Left lung (tissue), 10 donors: Measurements from ENCODE around the gene SFXN5. TPM values are rescaled to one million over a fixed set of nuclear protein-coding genes. Genes with fewer than 3 reads are reported as not detected.

Source experiments
- ATAC-seq: fragments of 200-7000 bp; cut with Tn5 transposase; one replicate; pipeline ENCODE4 v1.9.1; 2020; ENCODE audit warnings: moderate library complexity
- DNase-seq, 4 donors: peaks; one replicate each; pipeline ENCODE4 v3.0.0-alpha.2; 2013 to 2020
- H3K27ac ChIP-seq, 2 donors: fragments of 200-600 bp; sonication (generic) in 1 of 2; one replicate each; pipeline versions ENCODE4 v1.5.0 to v1.8.0; 2020 to 2021
- H3K27me3 ChIP-seq, 2 donors: fragments of 200-600 bp; sonication (generic) in 1 of 2; one replicate each; pipeline versions ENCODE4 v1.5.0 to v1.8.0; 2020 to 2021
- H3K36me3 ChIP-seq, 2 donors: fragments of 200-600 bp; sonication (generic) in 1 of 2; one replicate each; pipeline versions ENCODE4 v1.5.0 to v1.8.0; 2020 to 2021
- H3K4me1 ChIP-seq, 2 donors: fragments of 200-600 bp; one replicate each; pipeline ENCODE4 v1.8.0; 2021
- H3K4me3 ChIP-seq, 2 donors: fragments of 200-600 bp; sonication (generic) in 1 of 2; one replicate each; pipeline versions ENCODE4 v1.5.0 to v1.8.0; 2020 to 2021; ENCODE audit warnings: mild to moderate bottlenecking in 1 of 2
- H3K9me3 ChIP-seq, 2 donors: fragments of 200-600 bp; sonication (generic) in 1 of 2; one replicate each; pipeline versions ENCODE4 v1.5.0 to v1.8.0; 2020 to 2021
- CTCF ChIP-seq, 2 donors: fragments of 200-600 bp; sonication (generic) in 1 of 2; IDR thresholded peaks; one replicate each; pipeline versions ENCODE4 v1.5.0 to v1.8.0; 2021; ENCODE audit warnings: antibody characterized with exemption in 2 of 2
- intact Hi-C, 2 donors: fragments of 100-400 bp; cut with DNase I; formaldehyde crosslinking; loops; one replicate each; pipeline versions ENCODE4 v1.11.2 to v1.14.2; 2022
- polyA plus RNA-seq, 6 donors: library from polyadenylated mRNA; unstranded; fragments of 120-200 nt; gene quantifications; one replicate each; pipeline ENCODE4 v1.2.1, GENCODE V29; 2013; ENCODE audit not compliant: insufficient read length in 6 of 6
- total RNA-seq, 2 donors: library from RNA; stranded (reverse); fragmentation: NEBNext Ultra II Directional; extraction: Animal tissue kit (Norgen Biotek cat#: 25700); gene quantifications; one replicate each; pipeline ENCODE4 v1.2.1, GENCODE V29; 2021
- donor health status: DM: no; HTN: yes; CAD: no.
- donor health status: DM: no; HTN: no; CAD: no.

Gene SFXN5
- total and polyA plus RNA-seq, 8 donors = 14.5 to 21.1 (median 15.8) TPM

GRCh38 chr2:73072416-73072815, 904 bp upstream of the SFXN5 start:
- DNase-seq (no peak), ATAC-seq (no peak)
- Histone ChIP-seq H3K4me1 (peaks cover 13 to 28% of the 10 kb centered on the region in 2 donors), H3K36me3 (peaks cover 0 to 11% of the 10 kb centered on the region in 2 donors), H3K27ac (peak overlapping the region; percentile 91 to 98), H3K4me3 (peak overlapping the region in 1 of 2 donors; percentile 95), H3K9me3 (no peaks in the 10 kb centered on the region), H3K27me3 (no peaks in the 10 kb centered on the region)
- intact Hi-C loops = no loop called here
- TF ChIP-seq CTCF (IDR thresholded peaks at IDR 0.05) = no peak

GRCh38 chr2:73072129-73072395, 550 bp upstream of the SFXN5 start:
- DNase-seq (peak in 2 of 4 donors; percentile 29 to 57), ATAC-seq (peak; percentile 7)
- peak overlapping the region; percentile 91 to 98 for H3K27ac ChIP-seq
- no peak for TF ChIP-seq CTCF (IDR thresholded peaks at IDR 0.05)
- H3K36me3 ChIP-seq = peaks cover 0 to 11% of the 10 kb centered on the region in 2 donors
- H3K27me3 ChIP-seq = no peaks in the 10 kb centered on the region
- no peaks in the 10 kb centered on the region for H3K9me3 ChIP-seq
- peak overlapping the region; percentile 88 to 95 for H3K4me3 ChIP-seq
- H3K4me1 ChIP-seq = peaks cover 13 to 28% of the 10 kb centered on the region in 2 donors
- intact Hi-C loops = no loop called here

GRCh38 chr2:73070643-73071359, 711 bp downstream of the SFXN5 start:
- no peak for TF ChIP-seq CTCF (IDR thresholded peaks at IDR 0.05)
- Histone ChIP-seq H3K4me3 (peak overlapping the region; percentile 88 to 95), H3K4me1 (peaks cover 13 to 28% of the 10 kb centered on the region in 2 donors), H3K27me3 (no peaks in the 10 kb centered on the region), H3K27ac (peak overlapping the region; percentile 91 to 98), H3K9me3 (no peaks in the 10 kb centered on the region), H3K36me3 (peaks cover 0 to 8% of the 10 kb centered on the region in 2 donors)
- peak; percentile 36 for ATAC-seq
- peak in 3 of 4 donors; percentile 53 to 90 (median 54) for DNase-seq
- intact Hi-C loops = no loop called here

- intact Hi-C loops = no loop called here
- no peaks in the 10 kb centered on the region for H3K27me3 ChIP-seq
- peak overlapping the region; percentile 88 to 95 for H3K4me3 ChIP-seq
- peak overlapping the region; percentile 91 to 98 for H3K27ac ChIP-seq
- peaks cover 0 to under 1% of the 10 kb centered on the region in 2 donors for H3K36me3 ChIP-seq
- H3K9me3 ChIP-seq = no peaks in the 10 kb centered on the region
- H3K4me1 ChIP-seq = peaks cover 13 to 28% of the 10 kb centered on the region in 2 donors
- TF ChIP-seq CTCF (IDR thresholded peaks at IDR 0.05) = no peak
- no peak for DNase-seq
- no peak for ATAC-seq
Measured at GRCh38 chr2:73069855-73070642, 1.5 kb downstream of the SFXN5 start.
